CD4-positive, alpha-beta T cell treated with Interferon alpha-2 for 1 hour (primary cell): ENCODE data around the gene LTBP4.
A peak's percentile ranks its signal among the peaks of the same experiment; 100 is the strongest.
"Not testable (repeated sequence)": the region's sequence is repeated elsewhere in the genome, so short reads cannot be mapped to it uniquely, and the experiment has no call there.

ENCODE experiments used
- DNase-seq, 2 donors: peaks; one replicate each; pipeline ENCODE4 v3.0.0-alpha.2; 2020 to 2022

Gene LTBP4

DNA sequence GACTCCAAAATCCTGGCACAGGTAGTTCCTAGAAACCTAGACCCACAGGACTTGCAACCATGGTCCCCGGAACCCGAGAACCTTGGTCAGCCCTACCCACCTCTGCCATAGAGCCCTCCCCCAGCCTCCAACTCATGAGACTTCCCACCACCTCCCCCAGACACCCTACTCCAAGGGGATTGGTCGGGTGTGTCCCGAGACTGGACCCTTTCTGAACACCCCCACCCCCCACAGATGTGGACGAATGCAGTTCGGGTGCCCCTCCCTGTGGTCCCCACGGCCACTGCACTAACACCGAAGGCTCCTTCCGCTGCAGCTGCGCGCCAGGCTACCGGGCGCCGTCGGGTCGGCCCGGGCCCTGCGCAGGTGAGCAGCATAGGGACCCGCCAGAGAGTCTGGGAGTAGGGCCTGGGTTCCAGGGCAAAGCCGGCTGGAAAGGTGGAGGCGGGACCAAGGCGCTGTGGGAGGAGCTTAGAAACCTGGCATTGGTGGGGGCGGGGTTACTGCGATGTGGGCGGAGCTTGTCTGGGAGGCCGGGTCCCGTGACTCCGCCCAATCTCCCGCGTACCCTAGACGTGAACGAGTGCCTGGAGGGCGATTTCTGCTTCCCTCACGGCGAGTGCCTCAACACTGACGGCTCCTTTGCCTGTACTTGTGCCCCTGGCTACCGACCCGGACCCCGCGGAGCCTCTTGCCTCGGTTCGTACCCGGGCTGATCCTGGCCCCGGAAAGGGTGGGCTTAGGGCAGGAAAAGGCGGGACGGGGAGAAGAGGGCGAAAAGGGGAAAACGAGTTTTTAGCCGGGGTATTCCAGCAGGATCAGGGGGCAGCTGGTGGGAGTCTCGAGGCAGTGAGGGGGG, 11.9 kb downstream of the LTBP4 start:
- DNase-seq = peak; percentile 71 to 77

DNA sequence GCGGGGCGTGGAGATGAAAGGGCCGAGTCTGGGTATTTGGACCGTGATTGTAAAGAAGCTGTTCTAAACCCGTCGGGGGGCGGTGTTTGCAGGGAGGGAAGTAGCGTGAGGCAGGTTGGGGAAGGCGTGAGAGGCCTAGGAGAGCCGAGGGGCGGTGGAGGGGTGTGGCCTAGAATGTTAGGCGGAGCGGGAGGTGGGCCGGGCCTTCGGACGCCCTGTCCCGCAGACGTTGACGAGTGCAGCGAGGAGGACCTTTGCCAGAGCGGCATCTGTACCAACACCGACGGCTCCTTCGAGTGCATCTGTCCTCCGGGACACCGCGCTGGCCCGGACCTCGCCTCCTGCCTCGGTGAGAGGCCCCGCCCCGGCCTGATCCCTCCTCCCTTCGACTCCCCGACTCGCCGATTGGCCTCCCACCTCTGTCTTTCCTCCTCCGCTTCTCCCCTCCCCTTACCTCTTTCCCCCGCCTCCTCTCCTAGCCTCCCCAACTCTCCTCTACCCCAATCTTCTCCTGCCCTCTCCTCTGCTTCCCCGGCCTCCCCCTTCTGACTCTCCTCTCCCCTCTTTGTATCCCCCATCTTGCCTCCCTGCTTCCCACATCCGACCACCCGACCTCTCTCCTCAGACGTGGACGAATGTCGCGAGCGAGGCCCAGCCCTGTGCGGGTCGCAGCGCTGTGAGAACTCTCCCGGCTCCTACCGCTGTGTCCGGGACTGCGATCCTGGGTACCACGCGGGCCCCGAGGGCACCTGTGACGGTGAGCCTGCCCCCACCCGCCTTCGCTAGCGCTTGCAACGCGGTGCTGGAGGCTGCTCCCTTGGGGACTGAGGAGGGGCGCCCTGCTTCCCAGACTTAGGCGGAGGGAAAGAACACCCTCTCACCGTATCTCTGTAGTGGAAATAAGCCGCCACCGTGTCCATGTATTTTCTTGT, 12.8 kb downstream of the LTBP4 start:
- DNase-seq = peak; percentile 84 to 86

DNA sequence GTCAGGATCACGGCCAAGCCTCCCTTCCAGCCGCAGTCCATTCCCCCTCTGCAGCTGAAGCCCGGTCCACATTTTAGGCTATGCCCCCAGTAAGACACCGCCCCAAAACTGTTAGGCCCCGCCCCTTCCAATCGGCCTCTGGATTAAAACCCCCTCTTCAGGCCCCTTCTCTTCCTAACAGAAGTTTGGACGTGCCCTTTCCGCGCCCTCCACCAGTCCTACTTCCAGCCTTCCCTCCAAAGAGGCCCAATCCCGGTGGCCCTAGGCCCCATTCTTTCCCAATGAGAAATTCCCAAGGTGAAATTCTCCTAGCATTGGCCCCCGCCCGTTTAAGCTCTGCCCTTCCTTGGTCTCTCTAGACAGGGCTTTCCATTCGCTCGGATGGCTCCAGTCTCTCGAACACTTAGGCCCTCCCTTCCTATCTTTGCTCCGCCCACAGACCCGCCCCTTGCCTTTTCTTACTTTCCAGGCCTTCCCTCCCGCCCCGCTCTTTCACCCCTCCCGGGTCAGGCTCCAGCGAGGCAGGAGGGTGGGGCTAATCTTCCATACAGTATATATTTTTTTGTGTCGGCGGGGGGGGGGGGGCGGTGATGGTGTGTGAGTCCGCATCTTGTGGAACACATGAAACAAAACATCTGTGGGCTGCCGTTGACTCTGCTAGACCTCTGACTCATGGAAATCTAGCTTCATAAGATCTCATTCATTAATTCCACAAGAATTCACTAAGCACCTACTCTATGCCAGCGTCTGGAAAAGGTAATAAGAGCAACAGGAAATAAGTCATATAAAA, 13.6 kb downstream of the LTBP4 start:
- peak; percentile 69 to 86 for DNase-seq

DNA sequence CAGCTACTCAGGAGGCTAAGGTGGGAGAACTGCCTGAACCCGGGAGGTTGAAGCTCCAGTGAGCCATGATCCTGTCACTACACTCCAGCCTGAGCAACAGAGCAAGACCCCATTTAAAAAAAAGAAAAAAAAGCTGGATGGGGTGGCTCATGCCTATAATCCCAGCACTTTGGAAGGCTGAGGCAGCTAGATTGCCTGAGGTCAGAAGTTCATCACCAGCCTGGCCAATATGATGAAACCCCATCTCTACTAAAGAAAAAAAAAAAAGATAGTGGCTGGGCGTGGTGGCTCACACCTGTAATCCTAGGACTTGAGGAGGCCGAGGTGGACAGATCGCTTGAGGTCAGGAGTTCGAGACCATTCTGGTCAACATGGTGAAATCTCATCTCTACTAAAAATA, 15.0 kb downstream of the LTBP4 start:
- DNase-seq = no peak

DNA sequence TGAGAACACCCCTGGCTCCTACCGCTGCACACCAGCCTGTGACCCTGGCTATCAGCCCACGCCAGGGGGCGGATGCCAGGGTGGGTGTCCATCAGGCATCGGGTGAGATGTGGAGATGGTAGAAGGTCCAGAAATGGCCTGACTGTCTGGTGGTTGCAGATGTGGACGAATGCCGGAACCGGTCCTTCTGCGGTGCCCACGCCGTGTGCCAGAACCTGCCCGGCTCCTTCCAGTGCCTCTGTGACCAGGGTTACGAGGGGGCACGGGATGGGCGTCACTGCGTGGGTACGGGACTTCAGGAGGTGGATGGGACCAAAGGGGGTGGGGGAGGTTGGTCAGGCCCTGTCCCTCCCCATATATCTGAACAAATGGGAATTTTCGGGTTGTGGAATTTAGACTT, 15.8 kb downstream of the LTBP4 start:
- no peak for DNase-seq

DNA sequence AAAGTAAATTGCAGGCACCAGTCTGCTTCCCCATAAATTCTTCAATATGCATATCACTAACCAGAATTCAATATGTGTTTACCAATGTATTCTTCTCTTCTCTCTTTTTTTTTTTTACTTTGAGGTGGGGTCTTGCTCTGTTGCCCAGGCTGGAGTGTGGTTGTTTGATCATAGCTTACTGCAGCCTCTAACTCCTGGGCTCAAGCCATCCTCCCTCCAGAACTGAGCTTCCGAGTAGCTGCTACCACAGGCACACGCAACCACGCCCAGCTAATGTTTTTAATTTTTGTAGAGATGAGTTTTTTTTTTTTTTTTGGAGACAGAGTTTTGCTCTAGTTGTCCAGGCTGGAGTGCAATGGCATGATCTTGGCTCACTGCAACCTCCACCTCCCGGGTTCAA, 16.8 kb downstream of the LTBP4 start:
- DNase-seq = no peak

DNA sequence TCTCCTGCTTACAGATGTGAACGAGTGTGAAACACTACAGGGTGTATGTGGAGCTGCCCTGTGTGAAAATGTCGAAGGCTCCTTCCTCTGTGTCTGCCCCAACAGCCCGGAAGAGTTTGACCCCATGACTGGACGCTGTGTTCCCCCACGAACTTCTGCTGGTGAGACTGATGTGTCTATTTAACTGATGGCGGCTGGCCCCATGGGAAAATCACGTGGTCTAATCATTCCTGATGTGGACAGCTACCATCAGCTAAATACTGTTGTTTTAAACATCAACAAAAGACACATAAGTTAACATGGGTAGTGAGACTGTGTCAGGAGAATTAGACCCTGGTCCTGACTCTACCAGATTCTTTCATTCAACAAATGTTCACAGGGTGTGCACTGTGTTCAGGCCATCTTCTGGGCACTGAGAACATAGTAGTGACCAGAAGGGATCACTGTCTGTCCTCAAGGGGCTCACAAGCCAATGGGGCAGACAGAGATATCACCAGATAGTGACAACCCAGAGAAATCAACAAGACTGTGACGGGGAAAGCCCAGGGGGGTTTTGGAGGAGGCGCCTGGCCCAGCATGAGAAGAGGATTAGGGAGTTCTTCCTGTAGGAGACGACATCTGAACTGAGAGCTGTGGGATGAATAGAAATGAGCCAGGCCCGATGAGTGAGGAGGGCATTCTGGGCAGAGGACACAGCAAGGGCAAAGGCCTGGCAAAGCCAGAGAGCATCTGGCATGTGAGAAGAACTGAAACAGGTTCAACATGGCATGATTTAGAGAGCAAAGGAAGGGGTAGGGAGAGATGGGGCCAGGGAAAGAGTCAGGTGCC, 18.4 kb downstream of the LTBP4 start:
- DNase-seq = no peak

DNA sequence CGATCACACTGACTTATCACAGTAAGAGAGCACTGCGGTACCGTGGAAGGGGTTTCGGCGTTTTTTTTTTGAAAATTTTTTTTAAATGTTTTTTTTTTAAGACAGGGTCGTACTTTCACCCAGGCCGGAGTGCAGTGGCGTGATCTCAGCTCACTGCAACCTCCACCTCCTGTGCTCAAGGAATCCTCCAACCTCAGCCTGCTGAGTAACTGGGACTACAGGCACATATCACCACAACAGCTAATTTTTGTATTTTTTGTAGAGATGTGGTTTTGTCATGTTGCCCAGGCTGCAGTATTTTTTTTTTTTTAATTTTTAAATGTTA, 19.0 kb downstream of the LTBP4 start:
- no peak for DNase-seq

DNA sequence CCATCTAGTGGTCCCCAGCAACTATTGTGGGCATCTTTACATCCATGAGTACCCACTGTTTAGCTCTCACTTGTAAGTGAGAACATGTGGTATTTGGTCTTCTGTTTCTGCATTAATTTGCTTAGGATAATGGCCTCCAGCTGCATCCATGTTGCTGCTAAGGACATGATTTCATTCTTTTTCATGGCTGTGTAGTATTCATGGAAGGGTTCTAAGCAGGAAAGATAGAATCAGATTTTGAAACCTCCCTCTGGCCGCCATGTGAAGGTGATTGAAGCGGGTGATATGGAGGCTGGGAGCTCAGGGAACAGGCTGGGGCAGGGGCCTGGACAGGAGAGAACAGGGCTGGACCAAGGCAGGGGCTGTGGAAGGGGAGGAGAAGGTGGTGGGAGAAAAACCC, 20.1 kb downstream of the LTBP4 start:
- no peak for DNase-seq

DNA sequence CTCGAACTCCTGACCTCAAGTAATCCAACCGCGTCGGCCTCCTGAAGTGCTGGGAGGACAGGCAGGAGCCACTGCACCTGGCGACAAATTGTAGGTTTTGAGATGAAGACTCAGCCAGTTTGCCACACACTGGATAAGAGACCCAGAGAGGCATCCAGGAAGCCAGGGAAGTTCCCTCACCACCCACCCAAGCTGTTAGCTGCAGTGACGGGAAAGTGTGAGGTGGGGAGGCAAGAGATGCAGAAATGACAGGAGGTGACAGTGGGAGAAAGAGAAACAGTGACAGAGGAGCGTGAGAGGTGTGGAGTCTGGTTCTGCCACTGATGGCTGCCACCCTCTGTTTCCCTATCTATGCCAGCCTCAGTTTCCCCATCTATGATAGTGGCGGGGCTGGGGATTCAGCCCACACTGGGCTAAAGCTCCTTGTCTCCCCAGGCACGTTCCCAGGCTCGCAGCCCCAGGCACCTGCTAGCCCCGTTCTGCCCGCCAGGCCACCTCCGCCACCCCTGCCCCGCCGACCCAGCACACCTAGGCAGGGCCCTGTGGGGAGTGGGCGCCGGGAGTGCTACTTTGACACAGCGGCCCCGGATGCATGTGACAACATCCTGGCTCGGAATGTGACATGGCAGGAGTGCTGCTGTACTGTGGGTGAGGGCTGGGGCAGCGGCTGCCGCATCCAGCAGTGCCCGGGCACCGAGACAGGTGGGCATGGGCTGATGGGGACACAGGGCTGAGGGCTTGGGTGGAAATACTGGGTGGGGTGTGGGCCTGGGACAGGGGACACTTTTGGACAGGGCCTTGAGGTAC, 21.0 kb downstream of the LTBP4 start:
- DNase-seq = no peak

DNA sequence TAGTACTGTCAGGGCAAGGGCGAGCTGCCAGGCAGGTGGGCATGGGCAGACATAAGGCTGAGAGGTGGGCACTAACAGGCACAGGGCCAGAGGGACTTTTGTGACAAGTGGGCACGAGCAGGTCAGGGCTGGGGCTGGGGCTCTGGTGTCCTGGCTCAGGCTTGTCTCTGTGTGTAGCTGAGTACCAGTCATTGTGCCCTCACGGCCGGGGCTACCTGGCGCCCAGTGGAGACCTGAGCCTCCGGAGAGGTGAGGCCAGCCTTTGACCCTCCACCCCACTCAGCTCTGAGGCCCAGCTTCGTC, 21.6 kb downstream of the LTBP4 start:
- DNase-seq = no peak

DNA sequence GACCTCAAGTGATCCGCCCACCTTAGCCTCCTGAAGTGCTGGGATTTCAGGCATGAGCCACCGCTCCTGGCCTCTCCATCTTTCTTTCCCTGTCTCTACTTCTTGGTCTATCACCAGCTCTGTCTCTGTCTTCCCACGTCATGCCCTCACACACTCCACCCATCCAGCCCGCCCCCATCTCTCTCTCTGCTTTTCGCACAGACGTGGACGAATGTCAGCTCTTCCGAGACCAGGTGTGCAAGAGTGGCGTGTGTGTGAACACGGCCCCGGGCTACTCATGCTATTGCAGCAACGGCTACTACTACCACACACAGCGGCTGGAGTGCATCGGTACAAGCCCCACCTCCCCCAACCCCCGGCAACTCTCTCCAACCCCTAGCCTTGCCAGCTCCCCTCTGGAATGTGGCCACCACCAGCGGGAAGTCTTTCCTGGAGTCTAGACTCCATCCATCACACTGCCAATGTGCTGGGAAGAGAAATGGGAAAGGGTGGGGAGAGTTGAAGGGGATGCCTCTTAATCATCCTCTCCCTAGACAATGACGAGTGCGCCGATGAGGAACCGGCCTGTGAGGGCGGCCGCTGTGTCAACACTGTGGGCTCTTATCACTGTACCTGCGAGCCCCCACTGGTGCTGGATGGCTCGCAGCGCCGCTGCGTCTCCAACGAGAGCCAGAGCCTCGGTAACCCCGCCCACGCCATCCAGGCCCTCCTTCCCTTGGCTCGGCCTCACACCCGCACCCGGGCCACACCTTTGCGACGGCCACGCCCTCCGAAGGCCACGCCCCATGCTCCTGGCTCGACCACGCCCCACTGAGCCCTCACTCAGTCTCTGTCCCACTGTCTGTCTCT, 22.5 kb downstream of the LTBP4 start:
- no peak for DNase-seq

DNA sequence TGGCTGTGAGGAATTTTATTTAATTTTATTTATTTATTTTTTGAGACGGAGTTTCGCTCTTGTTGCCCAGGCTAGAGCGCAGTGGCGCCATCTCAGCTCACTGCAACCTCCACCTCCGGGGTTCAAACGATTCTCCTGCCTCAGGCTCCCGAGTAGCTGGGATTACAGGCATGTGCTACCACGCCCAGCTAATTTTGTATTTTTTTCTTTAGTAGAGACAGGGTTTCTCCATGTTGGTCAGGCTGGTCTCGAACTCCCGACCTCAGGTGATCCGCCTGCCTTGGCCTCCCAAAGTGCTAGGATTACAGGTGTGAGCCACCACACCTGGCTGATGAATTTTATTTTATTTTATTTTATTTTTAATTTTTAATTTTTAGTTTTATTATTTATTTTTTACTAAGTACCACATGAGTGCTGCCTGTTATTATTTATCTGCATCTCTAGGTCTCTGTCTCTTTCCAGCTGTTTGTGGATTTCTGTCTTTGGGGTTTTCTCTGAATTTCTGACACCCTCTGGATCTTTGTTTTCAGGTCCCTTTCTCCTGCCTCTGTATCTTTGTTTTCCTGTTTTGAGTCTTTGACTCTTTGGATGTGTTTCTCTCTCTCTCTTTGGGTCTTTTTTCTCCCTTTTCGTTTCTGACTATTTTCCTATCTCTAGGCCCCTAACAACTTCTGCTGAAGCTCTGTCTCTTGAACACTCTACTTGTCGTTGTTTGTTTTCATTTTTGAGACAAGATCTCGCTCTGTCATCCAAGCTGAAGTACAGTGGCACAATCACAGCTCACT, 23.4 kb downstream of the LTBP4 start:
- DNase-seq = not testable (repeated sequence)

DNA sequence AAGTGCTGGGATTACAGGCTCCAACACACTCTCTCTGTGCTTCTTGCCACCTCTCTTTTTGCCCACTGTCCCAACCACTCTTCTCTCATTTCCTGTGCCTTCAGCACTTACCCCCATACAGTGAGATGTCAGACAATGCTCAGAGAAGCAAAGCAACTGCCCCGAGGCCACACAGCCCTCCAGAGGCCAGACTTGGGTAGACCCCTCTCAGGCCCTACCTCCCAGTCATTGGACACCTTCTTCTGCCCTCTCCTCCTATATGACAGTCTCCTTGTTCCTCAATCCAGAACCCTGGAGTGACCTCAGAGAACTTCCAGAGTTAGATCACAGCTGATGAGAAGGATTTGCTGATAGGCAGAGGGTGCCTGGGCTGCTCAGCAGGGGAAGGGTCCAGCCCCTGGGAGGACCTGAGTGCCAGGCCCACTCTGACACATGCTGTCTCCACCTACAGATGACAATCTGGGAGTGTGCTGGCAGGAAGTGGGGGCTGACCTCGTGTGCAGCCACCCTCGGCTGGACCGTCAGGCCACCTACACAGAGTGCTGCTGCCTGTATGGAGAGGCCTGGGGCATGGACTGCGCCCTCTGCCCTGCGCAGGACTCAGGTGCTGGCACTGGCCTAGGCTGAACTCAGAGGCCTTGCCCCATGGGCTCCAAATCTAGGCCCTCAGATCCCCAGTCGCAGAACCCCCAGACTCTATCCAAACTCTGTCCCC, 24.4 kb downstream of the LTBP4 start:
- no peak for DNase-seq

DNA sequence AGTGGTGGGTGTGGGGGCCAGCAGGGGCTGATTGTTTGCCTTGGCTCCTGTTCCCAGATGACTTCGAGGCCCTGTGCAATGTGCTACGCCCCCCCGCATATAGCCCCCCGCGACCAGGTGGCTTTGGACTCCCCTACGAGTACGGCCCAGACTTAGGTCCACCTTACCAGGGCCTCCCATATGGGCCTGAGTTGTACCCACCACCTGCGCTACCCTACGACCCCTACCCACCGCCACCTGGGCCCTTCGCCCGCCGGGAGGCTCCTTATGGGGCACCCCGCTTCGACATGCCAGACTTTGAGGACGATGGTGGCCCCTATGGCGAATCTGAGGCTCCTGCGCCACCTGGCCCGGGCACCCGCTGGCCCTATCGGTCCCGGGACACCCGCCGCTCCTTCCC, 25.7 kb downstream of the LTBP4 start:
- DNase-seq = no peak

DNA sequence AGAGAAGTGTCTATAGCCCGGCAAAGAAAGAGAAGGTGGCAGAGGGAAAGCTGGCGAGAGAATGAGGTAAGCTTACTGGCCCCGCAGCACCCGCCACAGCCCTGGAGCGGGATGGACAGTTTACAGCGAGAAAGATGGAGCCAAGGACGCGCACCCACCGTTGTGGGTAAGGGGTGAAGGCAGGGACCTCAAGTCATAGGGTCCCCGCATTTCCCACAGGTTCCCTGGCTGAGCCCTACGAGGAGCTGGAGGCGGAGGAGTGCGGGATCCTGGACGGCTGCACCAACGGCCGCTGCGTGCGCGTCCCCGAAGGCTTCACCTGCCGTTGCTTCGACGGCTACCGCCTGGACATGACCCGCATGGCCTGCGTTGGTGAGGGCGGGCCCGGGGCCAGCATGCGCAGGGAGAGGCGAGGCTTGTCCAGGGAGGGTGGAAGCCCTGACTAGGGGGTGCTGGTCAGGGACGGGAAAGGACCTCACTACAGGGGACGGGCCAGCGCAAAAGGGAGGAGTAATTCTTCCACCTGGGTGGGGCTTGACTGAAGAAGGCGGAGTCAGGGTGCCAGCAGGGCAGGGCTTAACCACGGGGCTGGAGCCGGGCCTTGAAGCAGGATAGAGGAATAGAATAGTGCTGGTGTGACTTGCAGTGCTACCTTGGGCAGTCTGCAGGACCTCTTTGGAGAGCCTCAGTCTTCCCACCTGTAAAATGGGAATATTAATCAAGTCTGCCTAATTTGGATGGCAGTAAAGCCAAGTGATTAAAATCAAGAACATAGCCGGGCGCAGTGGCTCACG, 26.5 kb downstream of the LTBP4 start:
- DNase-seq = no peak

DNA sequence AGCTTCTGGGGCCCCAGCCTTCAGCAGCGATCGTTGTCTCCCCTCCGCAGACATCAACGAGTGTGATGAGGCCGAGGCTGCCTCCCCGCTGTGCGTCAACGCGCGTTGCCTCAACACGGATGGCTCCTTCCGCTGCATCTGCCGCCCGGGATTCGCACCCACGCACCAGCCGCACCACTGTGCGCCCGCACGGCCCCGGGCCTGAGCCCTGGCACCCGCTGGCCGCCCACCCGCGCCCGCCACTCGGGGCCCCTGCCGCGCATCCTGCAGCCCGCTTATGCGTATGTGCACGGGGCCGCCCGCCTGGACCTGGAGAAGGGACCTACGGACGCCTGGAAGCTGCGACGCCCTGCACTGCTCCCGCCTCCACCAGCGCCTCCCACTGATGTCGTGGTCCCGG, 28.2 kb downstream of the LTBP4 start:
- DNase-seq = no peak

DNA sequence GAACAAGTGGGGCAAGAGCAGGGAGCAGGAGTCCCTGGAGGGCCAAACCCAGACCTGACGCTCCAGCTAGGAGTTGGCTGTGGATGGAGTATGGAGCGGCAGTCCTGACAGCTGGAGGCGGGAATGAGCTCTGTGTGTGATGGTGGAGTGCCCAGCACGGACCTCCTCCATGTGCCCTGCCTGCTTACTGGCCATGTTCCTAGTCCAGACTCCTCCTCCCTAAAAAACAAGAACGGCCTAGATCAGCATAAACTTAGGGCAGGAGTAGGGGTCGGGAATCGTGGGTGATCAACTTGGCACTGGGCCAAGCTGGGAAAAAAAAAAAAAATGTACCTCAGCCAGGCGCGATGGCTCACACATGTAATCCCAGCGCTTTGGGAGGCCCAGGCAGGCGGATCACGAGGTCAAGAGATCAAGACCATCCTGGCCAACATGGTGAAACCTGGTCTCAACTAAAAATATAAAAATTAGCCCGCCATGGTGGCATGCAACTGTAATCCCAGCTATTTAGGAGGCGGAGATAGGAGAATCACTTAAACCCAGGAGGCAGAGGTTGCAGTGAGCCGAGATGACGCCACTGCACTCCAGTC, 29.5 kb downstream of the LTBP4 start:
- DNase-seq = no peak
